Myocyte (in vitro differentiated cells): ENCODE data around the gene SNX3. TPM values are rescaled to one million over a fixed set of nuclear protein-coding genes. Genes with fewer than 3 reads are reported as not detected.

Source experiments
- DNase-seq: peaks from one replicate; pipeline ENCODE4 v3.0.0-alpha.2; 2012; ENCODE audit warnings: low read depth
- total RNA-seq: library from RNA; depleted of rRNA; stranded (reverse); fragments of >200 nt; gene quantifications from 2 replicates; pipeline ENCODE4 v1.2.3, GENCODE V29; 2014

SNX3 gene
- total RNA-seq, 1 donor from 2014 or later: 181 TPM

DNA sequence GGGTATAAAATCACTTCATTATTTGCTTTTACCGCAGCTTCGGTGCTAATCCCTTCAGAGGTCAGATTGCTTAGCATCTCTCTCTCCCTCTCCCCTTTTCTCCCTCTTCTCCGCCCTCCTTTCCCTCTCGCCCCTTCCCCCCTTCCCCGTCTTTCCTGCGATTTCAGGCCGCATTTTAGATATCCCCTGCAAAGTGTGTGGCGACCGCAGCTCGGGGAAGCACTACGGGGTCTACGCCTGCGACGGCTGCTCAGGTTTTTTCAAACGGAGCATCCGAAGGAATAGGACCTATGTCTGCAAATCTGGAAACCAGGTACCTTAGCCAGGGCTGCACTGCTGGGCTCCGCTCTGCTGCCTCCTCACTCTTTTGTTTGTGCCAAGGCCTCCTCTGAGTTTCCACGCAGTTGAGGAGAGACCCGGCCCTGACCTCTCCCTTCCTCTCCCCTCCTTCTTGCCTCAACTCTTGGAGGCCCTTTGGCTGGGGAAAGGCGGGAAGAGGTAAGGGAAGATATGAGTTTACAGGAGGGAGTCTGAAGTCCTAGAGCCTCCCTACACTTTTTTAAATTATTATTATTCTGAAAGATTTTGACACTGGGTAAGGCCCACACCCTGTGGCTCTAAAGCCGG lies 89.4 kb downstream of the SNX3 start:
- no peak for DNase-seq

DNA sequence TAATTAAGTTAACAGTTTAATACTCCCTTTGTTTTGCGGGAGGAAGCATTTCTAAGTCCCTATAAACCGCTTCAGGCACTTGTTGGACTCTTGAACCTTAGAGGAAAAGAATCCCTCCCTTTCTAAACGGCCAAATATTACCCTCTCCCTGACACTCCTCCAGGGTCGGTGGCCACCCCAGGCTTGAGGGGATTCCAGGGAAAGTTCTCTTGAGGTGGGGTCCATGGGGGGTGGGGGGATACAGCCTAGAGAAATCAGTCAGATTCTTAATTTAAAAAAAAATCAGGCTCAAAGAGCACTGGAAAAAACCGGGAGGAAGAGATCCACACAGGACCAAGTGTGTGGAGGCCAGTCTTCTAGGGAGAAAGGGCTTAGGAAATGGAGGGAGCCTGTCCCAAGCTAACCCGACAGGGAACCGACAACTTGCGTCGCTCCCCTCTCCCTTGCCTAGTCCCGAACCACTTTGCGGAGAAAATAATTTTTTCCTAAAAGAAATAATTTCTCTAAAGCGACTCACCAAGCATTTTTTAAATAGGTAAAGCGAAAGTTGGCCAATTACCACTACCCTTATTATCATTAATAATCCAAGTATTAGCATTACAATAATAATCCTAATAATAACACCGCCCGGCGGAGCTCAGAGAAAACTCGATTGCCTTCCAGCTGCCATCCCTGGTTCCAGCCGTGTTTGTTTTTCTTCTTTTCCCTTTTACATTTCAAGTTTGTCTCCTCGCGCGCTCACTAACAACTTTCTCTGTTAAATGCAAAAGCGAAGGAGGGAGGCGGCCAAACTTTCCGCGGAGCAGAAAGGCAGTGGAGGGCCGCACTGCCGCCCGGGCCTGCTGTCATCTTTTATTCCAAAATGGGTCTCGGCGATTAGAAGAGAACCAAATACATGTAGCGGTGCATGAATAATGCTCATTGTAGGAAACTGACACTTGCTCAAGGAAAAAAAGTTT lies 90.2 kb downstream of the SNX3 start:
- DNase-seq: no peak

DNA sequence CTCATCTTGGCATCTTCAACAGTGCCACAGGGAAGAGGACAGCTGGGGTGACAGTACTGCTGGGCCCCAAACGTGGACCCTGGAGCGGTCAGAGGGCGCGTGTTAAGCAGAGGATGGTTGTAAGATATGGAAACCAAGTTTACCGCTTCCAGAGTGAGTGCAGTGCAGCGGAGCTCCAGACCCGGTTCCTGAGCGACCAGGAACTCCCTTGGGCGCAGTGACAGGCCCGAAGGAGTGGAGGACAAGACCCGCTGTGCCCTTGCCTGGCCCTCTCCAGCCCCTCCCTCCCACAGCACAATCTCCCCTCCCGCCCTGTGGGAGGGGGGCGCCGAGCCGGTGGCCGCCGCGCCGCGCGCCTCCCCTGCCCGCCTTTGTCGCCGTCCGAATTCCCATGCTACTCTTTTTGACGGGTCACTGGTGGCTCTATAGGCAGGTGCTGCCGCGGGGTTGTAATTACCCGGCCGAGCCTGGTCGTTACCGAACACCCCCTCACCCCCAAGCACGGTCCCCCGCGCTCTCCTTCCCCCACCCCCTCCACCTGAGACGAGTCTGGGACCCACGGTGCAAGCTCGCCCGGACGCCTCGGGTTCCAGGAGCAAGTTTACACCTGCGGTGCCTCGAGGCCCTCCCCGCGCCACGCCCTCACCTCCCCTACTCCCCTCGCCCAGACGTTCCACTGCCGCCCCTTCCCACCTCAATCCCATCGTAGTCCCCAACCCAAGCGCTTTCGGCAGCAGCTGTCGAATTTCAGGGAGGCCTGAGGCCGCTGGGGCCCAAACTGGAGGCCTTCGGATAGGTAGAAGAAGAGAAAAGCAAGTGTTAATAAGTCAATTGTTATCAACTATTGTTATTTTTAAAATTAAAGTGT lies 91.1 kb downstream of the SNX3 start:
- no peak for DNase-seq

DNA sequence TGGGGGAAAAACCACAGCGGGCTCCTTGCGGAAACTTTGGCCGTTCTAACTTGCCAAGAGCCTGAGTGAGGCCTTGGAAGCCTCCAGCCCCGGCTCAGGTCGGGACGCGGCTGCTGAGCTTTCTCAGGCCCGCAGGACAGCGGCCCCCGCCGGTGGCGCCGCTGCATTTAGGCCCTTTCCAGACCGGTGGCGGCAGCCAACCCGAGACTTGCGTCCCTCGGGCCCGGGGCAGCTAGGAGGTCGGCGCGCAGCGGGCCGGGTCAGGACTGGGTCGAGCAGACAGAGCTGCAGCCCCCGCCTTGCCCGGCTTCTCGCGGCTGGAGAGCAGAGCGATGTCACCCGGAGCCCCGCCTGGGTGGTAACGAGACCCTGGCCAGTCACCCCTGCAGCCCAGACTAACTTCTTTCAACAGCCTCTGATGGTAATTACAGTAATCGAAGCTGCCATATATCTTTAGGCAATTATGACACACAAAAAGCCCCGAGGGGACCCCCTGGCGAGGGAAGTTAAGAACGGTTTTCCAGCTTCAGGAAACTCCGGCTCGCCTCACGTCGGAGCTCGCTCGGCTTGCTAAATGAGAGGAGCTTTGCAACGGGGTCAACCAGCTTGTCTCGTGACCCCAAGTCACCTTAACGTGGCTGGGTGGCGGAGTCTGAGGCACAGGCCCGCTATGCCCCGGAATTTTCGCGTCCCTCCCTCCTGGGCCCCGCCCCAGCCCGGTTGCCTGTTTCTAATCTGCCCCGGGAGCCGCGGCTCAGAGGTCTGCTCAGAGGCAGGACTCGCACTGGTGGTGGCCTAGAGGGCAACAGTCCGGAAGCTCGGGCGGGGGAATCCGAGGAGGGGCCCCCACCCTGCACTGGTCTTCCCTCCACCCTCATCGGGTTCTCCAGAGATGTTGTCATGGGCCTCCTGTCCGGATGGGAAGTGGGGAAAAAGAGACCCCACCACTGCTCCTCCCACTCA lies 92.1 kb downstream of the SNX3 start:
- DNase-seq: no peak

DNA sequence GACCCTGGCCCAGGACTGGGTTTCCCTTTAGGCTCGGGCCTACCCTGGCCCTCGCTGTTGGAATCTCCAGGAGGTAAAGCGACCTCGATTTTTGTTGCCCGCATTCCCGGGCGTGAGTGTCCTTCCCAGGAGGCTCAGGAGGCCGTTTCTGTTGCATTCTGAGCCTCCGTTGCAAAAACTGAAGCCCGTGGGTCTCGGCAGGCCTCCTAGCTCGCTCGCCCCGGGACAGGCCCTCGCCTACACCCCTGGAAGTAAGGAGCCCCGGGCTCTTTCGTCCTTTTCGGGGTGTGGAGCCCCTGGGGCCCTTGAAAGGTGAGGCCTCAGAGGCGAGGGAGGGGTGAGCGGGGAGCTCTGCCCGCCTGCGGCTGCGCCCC lies 92.8 kb downstream of the SNX3 start:
- DNase-seq: no peak

DNA sequence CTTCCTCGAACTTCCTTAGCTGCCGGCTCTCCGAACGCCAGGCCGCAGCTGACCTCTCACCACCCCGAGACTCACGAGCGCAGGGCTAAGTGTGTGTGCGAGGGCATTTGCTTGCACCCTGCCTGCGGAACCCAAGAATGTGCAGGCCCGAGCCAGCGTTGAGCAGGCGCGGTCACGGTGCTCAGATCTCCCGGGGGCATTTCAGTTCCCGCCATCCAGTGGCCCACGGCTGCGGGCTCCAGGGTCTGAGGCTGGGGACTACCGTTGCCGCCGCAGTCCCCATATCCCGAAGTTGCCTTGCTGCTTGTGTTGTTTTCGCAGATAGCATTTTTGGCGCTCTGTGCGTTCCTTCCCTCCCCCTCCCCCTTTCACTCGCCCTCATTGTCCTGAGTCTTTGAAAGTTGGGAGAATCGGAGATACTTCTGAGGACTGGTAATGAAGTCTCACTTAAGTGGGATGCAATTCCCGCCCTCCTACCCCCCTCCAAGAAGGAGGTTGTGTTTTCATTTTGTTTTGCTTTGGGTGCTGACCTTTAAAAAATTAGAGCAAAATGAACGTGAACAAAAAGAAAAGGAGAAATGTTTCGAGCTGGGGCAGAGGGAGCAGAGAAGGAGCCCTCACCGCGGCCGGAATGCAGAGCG lies 93.3 kb downstream of the SNX3 start:
- DNase-seq: no peak

DNA sequence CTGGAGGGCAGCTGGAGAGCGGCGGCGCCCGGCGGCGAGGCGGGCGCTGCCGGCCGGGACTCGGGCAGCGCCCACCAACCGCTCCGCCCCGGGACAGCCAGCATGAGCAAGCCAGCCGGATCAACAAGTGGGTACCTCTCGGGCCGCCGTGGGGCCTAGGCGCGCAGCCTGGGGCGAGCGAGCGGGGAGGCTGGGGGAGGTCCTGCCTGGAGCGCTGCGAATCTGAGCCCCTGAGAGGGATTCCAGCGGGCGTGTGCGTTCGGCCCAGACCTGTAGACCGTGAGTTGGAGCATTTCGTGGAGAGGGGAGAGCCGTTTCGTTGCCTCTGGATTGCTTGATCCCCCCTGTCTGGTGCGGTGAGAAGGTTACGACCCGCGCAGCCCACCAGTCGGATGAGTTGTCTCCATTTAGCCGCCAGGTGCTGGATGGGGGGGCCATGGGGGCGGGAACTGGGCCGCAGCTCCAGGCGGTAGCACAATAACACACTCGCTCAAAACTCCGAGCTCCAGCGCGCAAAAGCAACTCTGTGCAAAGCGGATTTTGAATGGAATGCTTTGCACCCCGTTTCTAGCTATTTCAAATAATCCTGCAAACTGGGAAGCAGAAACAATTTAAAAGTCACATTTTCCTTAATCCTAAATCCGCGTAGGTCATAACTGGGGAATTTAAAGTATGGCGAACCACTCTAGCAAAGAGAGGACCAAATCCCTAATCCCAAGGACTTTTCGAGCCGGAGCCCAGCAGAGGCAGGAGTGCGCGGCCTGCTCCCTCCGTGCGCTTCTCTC lies 94.0 kb downstream of the SNX3 start:
- no peak for DNase-seq

DNA sequence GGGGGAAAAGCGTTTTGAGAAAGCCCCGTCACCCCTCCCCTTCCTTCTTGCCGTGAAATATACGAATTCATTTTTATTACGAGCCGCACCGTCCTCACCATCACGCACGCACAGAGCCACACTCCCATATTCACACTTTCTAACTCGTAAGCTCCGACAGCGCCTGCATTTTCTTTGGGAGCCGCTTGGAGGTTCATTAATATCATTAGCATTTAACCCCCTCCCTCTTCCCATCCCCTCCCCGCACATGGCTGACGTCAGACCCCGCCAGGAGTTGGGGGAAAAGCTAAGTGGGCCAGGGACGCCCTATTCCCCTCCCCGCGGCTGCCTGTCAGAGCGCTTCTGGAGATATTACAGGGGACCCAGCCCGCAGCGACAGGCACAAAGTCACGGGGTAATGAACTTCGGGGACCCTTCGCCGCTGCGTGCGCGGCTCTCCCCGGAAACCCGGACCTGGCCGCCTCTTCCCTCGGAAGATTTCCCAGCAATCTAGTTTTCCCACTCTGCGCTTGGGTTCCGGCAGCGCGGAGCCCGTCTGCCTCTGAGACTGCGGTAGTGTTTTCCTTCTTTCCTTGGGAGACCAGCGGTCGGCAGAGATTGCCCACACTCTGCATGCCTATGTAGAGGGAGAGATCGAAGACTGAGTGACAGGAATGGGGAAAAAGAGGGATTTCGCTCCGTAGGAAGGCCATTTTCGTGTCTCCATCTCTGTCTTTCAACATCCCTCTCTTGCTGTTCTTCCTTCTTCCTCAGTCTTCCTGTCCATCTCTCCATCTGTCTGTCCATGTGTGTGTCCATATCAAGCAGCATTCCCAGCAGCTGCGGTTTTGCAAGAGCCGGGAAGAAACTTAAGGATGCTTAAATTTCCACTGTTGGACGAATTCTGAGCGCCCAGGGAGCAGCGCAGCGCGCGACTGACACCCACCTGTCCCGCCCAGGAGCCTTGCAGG lies 94.9 kb downstream of the SNX3 start, which contains the start of gene NR2E1:
Gene NR2E1 (plus strand): TSS at position 309 of the 950 bp plus-strand sequence. CDS start 744 bp downstream, outside the sequence.
- DNase-seq: peak; percentile 24

DNA sequence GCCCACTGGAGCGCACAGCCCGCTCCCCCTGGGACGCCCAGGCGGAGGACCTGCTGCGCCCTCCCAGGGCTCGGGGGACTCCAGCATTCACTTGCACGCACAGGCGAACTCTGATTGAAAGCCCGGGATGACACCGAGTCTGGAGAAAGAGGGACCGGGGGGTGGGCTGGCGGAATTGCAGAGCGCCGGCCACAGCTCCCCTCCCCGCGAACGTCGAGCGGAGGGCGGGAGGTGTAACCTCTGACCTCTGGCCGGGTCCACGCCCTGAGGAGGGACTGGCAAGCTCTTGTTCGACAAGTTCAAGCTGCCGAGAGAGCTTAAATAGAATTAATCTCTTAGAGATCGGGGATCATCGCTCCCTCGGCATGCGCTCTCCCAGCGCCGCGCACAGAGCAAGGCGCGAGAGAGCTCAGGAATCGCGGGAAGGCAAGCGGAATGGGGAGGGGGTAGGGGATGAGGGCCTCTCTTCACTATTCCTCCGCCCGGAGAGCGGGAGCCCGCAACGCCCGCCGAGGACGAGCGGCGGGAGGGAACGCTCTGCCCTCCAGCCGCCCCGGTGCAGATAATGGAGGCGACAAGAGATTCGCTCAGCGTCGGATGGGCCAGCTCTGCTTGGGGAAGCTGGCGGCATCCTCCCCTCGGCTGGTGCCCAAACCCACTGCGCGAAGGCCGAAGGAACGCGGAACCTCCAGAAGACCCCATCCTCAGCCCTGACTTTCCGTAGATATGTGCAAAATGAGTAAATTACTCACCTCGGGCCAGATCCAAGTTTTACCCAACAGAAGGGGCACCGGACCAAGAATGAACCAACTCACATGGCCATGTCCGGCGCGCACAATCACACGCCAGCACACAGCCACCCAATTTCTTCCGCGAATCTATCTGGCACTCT lies 95.8 kb downstream of the SNX3 start:
- no peak for DNase-seq

GRCh38 chr6:108164543-108164814 lies 96.4 kb downstream of the SNX3 start:
- no peak for DNase-seq

DNA sequence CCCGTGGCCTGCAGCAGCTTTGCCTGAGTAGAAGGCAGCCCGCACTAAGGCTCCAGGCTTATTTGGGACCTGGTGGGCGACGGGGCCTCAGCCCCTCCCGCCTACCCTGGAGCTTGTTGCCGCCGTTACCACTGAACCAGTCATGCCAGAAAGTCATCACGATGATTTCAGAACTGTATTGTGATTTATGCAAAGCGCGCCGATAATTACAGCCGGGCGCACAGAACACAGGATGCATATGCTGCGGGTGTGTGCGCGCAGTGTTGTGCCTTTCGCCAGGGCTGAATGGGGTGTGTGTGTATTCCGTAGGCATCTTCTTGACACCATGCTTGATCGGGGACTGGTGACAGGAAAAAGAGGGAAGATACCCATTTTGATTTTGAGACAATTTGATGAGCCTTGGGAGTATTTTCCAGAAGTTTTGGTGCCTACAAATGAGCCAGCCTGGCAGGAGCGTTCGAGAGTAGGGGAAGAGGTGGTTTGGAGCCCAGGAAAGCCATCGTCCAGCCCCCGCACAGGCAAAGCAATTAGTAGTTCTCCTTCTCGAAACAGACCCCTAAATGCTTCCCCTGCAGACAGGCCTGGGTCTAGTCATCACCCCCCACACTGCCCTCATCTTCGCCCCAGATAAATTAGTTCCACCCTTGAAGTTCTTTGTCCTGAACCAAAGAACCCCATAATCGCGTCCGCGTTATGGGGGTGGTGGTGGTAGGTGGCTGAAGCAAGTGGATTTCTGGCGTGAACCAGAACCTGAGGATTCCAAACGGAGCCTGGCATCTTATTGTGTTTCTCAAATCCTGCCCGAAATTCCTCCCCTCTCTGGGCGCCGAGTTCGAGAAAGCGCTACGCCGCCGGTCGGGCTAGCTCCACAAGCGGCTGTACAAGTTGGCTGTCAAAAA lies 96.9 kb downstream of the SNX3 start:
- no peak for DNase-seq

- no peak for DNase-seq
These were observed 97.6 kb downstream of the SNX3 start for GRCh38 chr6:108163267-108163643.

- DNase-seq: no peak
These were observed 99.0 kb downstream of the SNX3 start for GRCh38 chr6:108161724-108162282.
